A549 (cell line): ENCODE results near the gene MAPKAPK2.

Experiments used
- BHLHE40 ChIP-seq: IDR thresholded peaks from 2 replicates; pipeline ENCODE4 v1.6.1; 2012; ENCODE audit warnings: low read depth, low read length, inconsistent platforms
- CBX8 ChIP-seq: fragments of 200-600 bp; sonication (generic); IDR thresholded peaks from 2 replicates; pipeline ENCODE4 v1.6.1; 2016
- CTCF ChIP-seq: fragments of >200 bp; sonication (Bioruptor Twin); formaldehyde crosslinking; IDR thresholded peaks from 3 replicates; pipeline ENCODE4 v1.5.1; 2016
- ELK1 ChIP-seq: fragments of 150-350 bp; IDR thresholded peaks from 2 replicates; pipeline ENCODE4 v1.6.1; 2014; ENCODE audit warnings: low read depth, mild to moderate bottlenecking, low read length
- HOXA7 ChIP-seq: fragments of 250-450 bp; sonication (Bioruptor Pico); IDR thresholded peaks from 2 replicates; pipeline ENCODE4 v1.5.0; 2020; ENCODE audit warnings: mild to moderate bottlenecking, moderate library complexity
- HOXB13 ChIP-seq: fragments of 250-450 bp; sonication (Bioruptor Pico); IDR thresholded peaks from 2 replicates; pipeline ENCODE4 v1.5.0; 2020; ENCODE audit warnings: low read depth, mild to moderate bottlenecking, moderate library complexity
- KDM5A ChIP-seq: fragments of 200-600 bp; sonication (generic); IDR thresholded peaks from 2 replicates; pipeline ENCODE4 v1.6.1; 2016; ENCODE audit warnings: antibody characterized with exemption, mild to moderate bottlenecking
- POLR2A ChIP-seq: IDR thresholded peaks from 2 replicates; pipeline ENCODE4 v1.6.1; 2012; ENCODE audit warnings: mild to moderate bottlenecking, low read length
- TF ChIP-seq, protein P1 (sequence below): IDR thresholded peaks from 2 replicates; pipeline ENCODE4 v1.6.1; 2012; ENCODE audit warnings: low read depth, borderline replicate concordance
- TF ChIP-seq, protein P2 (sequence below): fragments of >200 bp; sonication (Bioruptor Twin); formaldehyde crosslinking; IDR thresholded peaks from 2 replicates; pipeline ENCODE4 v1.6.1; 2016

DNA sequence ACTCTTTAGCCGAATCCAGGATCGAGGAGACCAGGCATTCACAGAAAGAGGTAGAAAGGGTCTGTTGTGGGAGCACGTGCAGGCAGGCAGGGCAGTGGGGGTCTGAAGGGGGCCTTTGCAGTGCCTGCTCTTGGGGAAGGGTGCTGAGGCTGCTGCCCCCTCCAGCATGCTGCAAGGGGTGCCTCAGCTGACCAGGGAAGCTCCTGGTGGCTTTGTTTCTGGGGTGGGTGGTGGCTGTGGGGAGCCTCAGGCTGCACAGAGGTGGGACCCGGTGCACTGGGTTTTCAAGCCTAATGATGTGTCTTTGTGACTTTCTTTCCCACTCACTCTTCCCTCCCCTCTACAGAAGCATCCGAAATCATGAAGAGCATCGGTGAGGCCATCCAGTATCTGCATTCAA, 44.3 kb downstream of the MAPKAPK2 start:
- no peak for TF ChIP-seq HOXB13 (CRISPR knock-in tag)
- no peak for TF ChIP-seq CTCF
- TF ChIP-seq POLR2A, result no peak
- TF ChIP-seq HOXA7 (CRISPR knock-in tag), result no peak
- TF ChIP-seq, protein P1, sequence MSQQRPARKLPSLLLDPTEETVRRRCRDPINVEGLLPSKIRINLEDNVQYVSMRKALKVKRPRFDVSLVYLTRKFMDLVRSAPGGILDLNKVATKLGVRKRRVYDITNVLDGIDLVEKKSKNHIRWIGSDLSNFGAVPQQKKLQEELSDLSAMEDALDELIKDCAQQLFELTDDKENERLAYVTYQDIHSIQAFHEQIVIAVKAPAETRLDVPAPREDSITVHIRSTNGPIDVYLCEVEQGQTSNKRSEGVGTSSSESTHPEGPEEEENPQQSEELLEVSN, result no peak
- TF ChIP-seq KDM5A, result no peak
- TF ChIP-seq BHLHE40, result no peak
- TF ChIP-seq, protein P2, sequence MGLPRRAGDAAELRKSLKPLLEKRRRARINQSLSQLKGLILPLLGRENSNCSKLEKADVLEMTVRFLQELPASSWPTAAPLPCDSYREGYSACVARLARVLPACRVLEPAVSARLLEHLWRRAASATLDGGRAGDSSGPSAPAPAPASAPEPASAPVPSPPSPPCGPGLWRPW, result no peak
- no peak for TF ChIP-seq CBX8
- TF ChIP-seq ELK1, result no peak
